Neural cell (in vitro differentiated cells): Measurements from ENCODE around the gene OTOF. TPM values are rescaled to one million over a fixed set of nuclear protein-coding genes. Genes with fewer than 3 reads are reported as not detected.
"Not testable (repeated sequence)": the region's sequence is repeated elsewhere in the genome, so short reads cannot be mapped to it uniquely, and the experiment has no call there.

ENCODE experiments used
- H2AFZ ChIP-seq: fragments of 200-600, 300-800 bp; sonication (generic), shearing (Covaris generic); 2 replicates; pipeline ENCODE4 v1.6.0; 2014; ENCODE audit warnings: low read depth, mild to moderate bottlenecking, antibody characterized with exemption, low read length, moderate library complexity
- H3F3A ChIP-seq: fragments of 200-600 bp; shearing (Covaris generic); 2 replicates; pipeline ENCODE4 v1.6.1; 2016; ENCODE audit warnings: mild to moderate bottlenecking, moderate library complexity, mixed read lengths, antibody characterized with exemption, low read length; ENCODE audit not compliant: insufficient read depth, poor library complexity, severe bottlenecking
- H3K27ac ChIP-seq: fragments of 200-600, 300-800 bp; sonication (generic), shearing (Covaris generic); 2 replicates; pipeline ENCODE4 v1.5.1; 2014; ENCODE audit warnings: mild to moderate bottlenecking, low read length, moderate library complexity
- H3K27me3 ChIP-seq: fragments of 300-800, 200-600 bp; sonication (generic), shearing (Covaris generic); 2 replicates; pipeline ENCODE4 v1.6.0; 2014; ENCODE audit warnings: mild to moderate bottlenecking, low read depth, low read length, moderate library complexity; ENCODE audit not compliant: insufficient read depth
- H3K36me3 ChIP-seq: fragments of 300-800, 200-600 bp; sonication (generic), shearing (Covaris generic); 2 replicates; pipeline ENCODE4 v1.5.1; 2014; ENCODE audit warnings: mild to moderate bottlenecking, antibody characterized with exemption, low read length, moderate library complexity; ENCODE audit not compliant: insufficient read depth
- H3K4me2 ChIP-seq: fragments of 300-800, 200-600 bp; sonication (generic), shearing (Covaris generic); 2 replicates; pipeline ENCODE4 v1.6.0; 2014; ENCODE audit warnings: mild to moderate bottlenecking, low read length
- H3K4me3 ChIP-seq: fragments of 300-800, 200-600 bp; sonication (generic), shearing (Covaris generic); 2 replicates; pipeline ENCODE4 v1.5.1; 2014; ENCODE audit warnings: mild to moderate bottlenecking, low read length, moderate library complexity
- H3K79me2 ChIP-seq: fragments of 200-600 bp; shearing (Covaris generic); replicated peaks from 2 replicates; pipeline ENCODE4 v1.6.0; 2014; ENCODE audit warnings: mild to moderate bottlenecking, low read length, moderate library complexity; ENCODE audit not compliant: insufficient read depth
- H3K9ac ChIP-seq: fragments of 300-800, 200-600 bp; sonication (generic), shearing (Covaris generic); 2 replicates; pipeline ENCODE4 v1.6.1; 2016; ENCODE audit warnings: mild to moderate bottlenecking, low read length, mixed read lengths
- H3K9me2 ChIP-seq: fragments of 200-600 bp; shearing (Covaris generic); 2 replicates; pipeline ENCODE4 v1.6.1; 2016; ENCODE audit warnings: mild to moderate bottlenecking, low read length, mixed read lengths; ENCODE audit not compliant: insufficient read depth
- H3K9me3 ChIP-seq: fragments of 200-600, 300-800 bp; sonication (generic), shearing (Covaris generic); 2 replicates; pipeline ENCODE4 v1.6.1; 2016; ENCODE audit warnings: mild to moderate bottlenecking, mixed run types, low read length, moderate library complexity, mixed read lengths
- H4K20me1 ChIP-seq: fragments of 200-600 bp; shearing (Covaris generic); 2 replicates; pipeline ENCODE4 v1.6.1; 2016; ENCODE audit warnings: mild to moderate bottlenecking, mixed run types; ENCODE audit not compliant: insufficient read depth
- EP300 ChIP-seq: fragments of 450-650 bp; conservative IDR thresholded peaks from 2 replicates; pipeline ENCODE4 v1.6.1; 2014; ENCODE audit warnings: antibody characterized with exemption, mild to moderate bottlenecking, moderate library complexity; ENCODE audit not compliant: poor library complexity, severe bottlenecking
- EZH2 ChIP-seq: fragments of 200-600, 300-800 bp; shearing (Covaris generic), sonication (generic); IDR thresholded peaks from 2 replicates; pipeline ENCODE4 v1.6.1; 2014; ENCODE audit warnings: antibody characterized with exemption, low read length, borderline replicate concordance, mild to moderate bottlenecking; ENCODE audit not compliant: insufficient read depth, poor library complexity, severe bottlenecking
- MXI1 ChIP-seq: fragments of 450-650 bp; conservative IDR thresholded peaks from 2 replicates; pipeline ENCODE4 v1.6.1; 2014; ENCODE audit warnings: antibody characterized with exemption, mild to moderate bottlenecking; ENCODE audit not compliant: poor library complexity, severe bottlenecking
- POLR2AphosphoS5 ChIP-seq: IDR thresholded peaks from 2 replicates; pipeline ENCODE4 v1.6.1; 2012
- RAD21 ChIP-seq: fragments of 450-650 bp; conservative IDR thresholded peaks from 2 replicates; pipeline ENCODE4 v1.6.1; 2014; ENCODE audit warnings: antibody characterized with exemption, mild to moderate bottlenecking, moderate library complexity
- SMC3 ChIP-seq: fragments of 450-650 bp; conservative IDR thresholded peaks from 2 replicates; pipeline ENCODE4 v1.6.1; 2014; ENCODE audit warnings: antibody characterized with exemption, mild to moderate bottlenecking, moderate library complexity; ENCODE audit not compliant: poor library complexity
- TAF1 ChIP-seq: IDR thresholded peaks from 2 replicates; pipeline ENCODE4 v1.6.1; 2012; ENCODE audit warnings: low read depth
- polyA plus RNA-seq: library from polyadenylated mRNA; depleted of rRNA; stranded (reverse); fragments of >200 nt; gene quantifications from 2 replicates; pipeline ENCODE4 v1.2.3, GENCODE V29; 2014
- TF ChIP-seq, protein P1 (sequence below): IDR thresholded peaks from 2 replicates; pipeline ENCODE4 v1.6.1; 2012; ENCODE audit warnings: borderline replicate concordance
- TF ChIP-seq, protein P2 (sequence below): fragments of 450-650 bp; IDR thresholded peaks from 2 replicates; pipeline ENCODE4 v1.5.1; 2014; ENCODE audit warnings: antibody characterized with exemption, mild to moderate bottlenecking, moderate library complexity; ENCODE audit not compliant: poor library complexity, severe bottlenecking

OTOF gene
- polyA plus RNA-seq, 1 donor from 2014 or later = not detected

DNA sequence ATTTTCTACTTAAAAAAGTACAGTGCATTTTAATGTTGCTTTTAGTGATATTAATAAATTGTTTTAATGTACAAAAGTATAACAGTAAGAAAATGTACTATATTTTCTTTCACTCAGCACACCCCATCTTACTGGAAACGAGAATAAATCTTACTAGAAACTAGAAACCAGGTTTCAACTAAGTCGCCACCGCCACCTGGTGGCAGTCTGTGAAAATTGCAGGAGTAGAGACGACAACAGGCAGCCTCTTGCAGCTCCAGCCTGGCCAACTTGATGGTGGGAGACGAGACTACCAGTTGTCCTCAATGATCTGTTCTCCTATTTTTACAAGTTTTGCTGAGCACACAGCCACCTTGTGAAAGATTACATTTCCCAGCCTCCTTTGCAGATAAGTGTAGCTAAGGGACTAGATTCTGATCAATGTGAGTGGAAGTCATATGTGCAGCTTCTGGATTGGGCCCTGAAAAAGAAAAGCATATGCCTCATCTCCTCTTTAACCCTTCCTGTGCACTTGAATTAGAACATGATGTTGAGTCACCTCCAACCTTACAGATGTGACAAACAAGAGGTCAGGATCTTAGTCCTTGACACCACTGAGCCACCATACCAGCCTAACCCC lies 8.7 kb downstream of the OTOF start:
- H3F3A ChIP-seq = no peaks in the 10 kb centered on the region
- H3K27me3 ChIP-seq = no peaks in the 10 kb centered on the region
- TF ChIP-seq MXI1 (no peak), EP300 (no peak), POLR2AphosphoS5 (no peak), RAD21 (peak; percentile 35), EZH2 (no peak)
- TF ChIP-seq, protein P1, sequence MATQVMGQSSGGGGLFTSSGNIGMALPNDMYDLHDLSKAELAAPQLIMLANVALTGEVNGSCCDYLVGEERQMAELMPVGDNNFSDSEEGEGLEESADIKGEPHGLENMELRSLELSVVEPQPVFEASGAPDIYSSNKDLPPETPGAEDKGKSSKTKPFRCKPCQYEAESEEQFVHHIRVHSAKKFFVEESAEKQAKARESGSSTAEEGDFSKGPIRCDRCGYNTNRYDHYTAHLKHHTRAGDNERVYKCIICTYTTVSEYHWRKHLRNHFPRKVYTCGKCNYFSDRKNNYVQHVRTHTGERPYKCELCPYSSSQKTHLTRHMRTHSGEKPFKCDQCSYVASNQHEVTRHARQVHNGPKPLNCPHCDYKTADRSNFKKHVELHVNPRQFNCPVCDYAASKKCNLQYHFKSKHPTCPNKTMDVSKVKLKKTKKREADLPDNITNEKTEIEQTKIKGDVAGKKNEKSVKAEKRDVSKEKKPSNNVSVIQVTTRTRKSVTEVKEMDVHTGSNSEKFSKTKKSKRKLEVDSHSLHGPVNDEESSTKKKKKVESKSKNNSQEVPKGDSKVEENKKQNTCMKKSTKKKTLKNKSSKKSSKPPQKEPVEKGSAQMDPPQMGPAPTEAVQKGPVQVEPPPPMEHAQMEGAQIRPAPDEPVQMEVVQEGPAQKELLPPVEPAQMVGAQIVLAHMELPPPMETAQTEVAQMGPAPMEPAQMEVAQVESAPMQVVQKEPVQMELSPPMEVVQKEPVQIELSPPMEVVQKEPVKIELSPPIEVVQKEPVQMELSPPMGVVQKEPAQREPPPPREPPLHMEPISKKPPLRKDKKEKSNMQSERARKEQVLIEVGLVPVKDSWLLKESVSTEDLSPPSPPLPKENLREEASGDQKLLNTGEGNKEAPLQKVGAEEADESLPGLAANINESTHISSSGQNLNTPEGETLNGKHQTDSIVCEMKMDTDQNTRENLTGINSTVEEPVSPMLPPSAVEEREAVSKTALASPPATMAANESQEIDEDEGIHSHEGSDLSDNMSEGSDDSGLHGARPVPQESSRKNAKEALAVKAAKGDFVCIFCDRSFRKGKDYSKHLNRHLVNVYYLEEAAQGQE = no peak
- TF ChIP-seq, protein P2, sequence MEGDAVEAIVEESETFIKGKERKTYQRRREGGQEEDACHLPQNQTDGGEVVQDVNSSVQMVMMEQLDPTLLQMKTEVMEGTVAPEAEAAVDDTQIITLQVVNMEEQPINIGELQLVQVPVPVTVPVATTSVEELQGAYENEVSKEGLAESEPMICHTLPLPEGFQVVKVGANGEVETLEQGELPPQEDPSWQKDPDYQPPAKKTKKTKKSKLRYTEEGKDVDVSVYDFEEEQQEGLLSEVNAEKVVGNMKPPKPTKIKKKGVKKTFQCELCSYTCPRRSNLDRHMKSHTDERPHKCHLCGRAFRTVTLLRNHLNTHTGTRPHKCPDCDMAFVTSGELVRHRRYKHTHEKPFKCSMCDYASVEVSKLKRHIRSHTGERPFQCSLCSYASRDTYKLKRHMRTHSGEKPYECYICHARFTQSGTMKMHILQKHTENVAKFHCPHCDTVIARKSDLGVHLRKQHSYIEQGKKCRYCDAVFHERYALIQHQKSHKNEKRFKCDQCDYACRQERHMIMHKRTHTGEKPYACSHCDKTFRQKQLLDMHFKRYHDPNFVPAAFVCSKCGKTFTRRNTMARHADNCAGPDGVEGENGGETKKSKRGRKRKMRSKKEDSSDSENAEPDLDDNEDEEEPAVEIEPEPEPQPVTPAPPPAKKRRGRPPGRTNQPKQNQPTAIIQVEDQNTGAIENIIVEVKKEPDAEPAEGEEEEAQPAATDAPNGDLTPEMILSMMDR = peak; percentile 53
- no peak overlapping the region for H2AFZ ChIP-seq
- H3K9ac ChIP-seq = no peak overlapping the region
- H3K79me2 ChIP-seq = no peaks in the 10 kb centered on the region
- no peaks in the 10 kb centered on the region for H3K36me3 ChIP-seq
- H3K9me2 ChIP-seq = no peaks in the 10 kb centered on the region
- no peak overlapping the region for H3K27ac ChIP-seq
- no peak overlapping the region for H3K4me3 ChIP-seq
- H4K20me1 ChIP-seq = no peaks in the 10 kb centered on the region
- no peaks in the 10 kb centered on the region for H3K9me3 ChIP-seq
- no peak overlapping the region for H3K4me2 ChIP-seq

DNA sequence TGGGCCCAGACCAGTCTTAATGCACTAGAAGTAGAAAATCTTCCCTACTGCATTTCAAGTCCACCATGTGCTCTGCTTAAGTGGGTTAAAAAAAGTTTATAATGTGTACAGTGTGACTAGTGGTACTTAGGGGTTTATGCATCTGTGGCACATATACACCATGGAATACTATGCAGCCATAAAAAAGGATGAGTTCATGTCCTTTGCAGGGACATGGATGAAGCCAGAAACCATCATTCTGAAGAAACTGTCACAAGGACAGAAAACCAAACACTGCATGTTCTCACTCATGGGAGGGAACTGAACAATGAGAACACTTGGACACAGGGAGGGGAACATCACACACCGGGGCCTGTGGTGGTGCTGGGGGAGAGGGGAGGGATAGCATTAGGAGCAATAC lies 9.4 kb downstream of the OTOF start:
- H3K79me2 ChIP-seq = not testable (repeated sequence)

DNA sequence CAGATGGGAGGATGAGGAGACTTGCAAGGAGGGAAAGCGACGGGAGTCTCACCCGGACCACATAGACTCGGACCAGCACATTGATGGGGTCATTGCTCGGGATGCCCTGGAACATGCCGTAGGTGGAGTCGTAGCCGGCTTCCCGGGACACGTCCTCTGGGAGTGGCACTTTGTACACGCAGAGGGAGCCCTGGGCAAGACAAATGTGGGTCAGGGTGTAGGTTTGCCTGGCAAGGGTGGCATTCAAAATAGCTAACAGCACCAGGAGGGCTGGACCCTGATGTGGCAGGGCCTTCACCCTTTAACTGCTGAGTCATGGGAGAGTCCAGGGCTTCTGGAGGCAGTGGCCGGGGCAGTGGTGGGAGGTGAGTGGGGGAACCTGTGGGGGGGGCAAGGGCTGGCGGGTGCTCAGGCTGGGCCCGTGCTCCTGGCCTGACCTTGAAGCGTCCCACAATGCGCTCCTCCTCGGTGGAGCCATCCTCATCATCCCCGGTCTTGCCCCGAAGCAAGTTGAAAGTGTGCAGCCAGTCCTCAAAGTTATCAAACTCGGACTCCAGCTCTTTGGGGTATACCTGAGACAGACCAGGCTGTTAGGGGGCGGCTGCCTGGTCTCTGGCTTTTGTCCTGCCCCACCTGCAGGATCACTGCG lies 11.1 kb downstream of the OTOF start:
- Histone ChIP-seq H3F3A (no peaks in the 10 kb centered on the region), H3K79me2 (no peaks in the 10 kb centered on the region), H4K20me1 (no peaks in the 10 kb centered on the region), H3K4me2 (no peak overlapping the region), H2AFZ (no peak overlapping the region), H3K27ac (no peak overlapping the region), H3K36me3 (no peaks in the 10 kb centered on the region), H3K9me3 (no peaks in the 10 kb centered on the region), H3K9me2 (no peaks in the 10 kb centered on the region), H3K4me3 (no peak overlapping the region), H3K9ac (no peak overlapping the region), H3K27me3 (no peaks in the 10 kb centered on the region)
- TF ChIP-seq SMC3 (no peak), TAF1 (no peak)

More for the DNA sequence above, 9.4 kb downstream of the OTOF start:
- H3K9me3 ChIP-seq, H3K36me3 ChIP-seq, H3K4me2 ChIP-seq, H3K9ac ChIP-seq, H3K27ac ChIP-seq, H3F3A ChIP-seq, H3K4me3 ChIP-seq, H4K20me1 ChIP-seq, H3K27me3 ChIP-seq, H3K9me2 ChIP-seq, H2AFZ ChIP-seq: not testable (repeated sequence)
